Heart right ventricle (tissue), 16 donors: ENCODE results near the gene SIDT2. TPM values are rescaled to one million over a fixed set of nuclear protein-coding genes. Genes with fewer than 3 reads are reported as not detected.

Source experiments
- ATAC-seq, 8 donors: fragments of 200-7000 bp; cut with Tn5 transposase; one replicate each; pipeline ENCODE4 v1.9.1; 2020; ENCODE audit warnings: mild to moderate bottlenecking in 8 of 8, moderate library complexity in 8 of 8, moderate number of reproducible peaks in 1 of 8
- DNase-seq, 2 donors: peaks; one replicate each; pipeline ENCODE4 v3.0.0-alpha.2; 2020
- H3K27ac ChIP-seq, 10 donors: fragments of 200-600 bp; sonication (generic) in 2 of 10; one replicate each; pipeline versions ENCODE4 v1.5.0 to v1.8.0; 2020 to 2022; ENCODE audit warnings: mild to moderate bottlenecking in 3 of 10
- H3K27me3 ChIP-seq, 7 donors: fragments of 200-600 bp; one replicate each; pipeline ENCODE4 v1.8.0; 2021 to 2022; ENCODE audit warnings: mild to moderate bottlenecking in 2 of 7
- H3K36me3 ChIP-seq, 9 donors: fragments of 200-600 bp; sonication (generic) in 1 of 9; one replicate each; pipeline versions ENCODE4 v1.5.0 to v1.8.0; 2020 to 2022; ENCODE audit warnings: mild to moderate bottlenecking in 2 of 9
- H3K4me1 ChIP-seq, 9 donors: fragments of 200-600 bp; sonication (generic) in 1 of 9; one replicate each; pipeline versions ENCODE4 v1.5.0 to v1.8.0; 2020 to 2022; ENCODE audit warnings: mild to moderate bottlenecking in 4 of 9
- H3K4me3 ChIP-seq, 10 donors: fragments of 200-600 bp; sonication (generic) in 2 of 10; one replicate each; pipeline versions ENCODE4 v1.5.0 to v1.8.0; 2020 to 2022; ENCODE audit warnings: mild to moderate bottlenecking in 7 of 10, moderate library complexity in 2 of 10
- H3K9me3 ChIP-seq, 11 donors: fragments of 200-600 bp in 10 of 11; sonication (generic) in 2 of 11; one replicate each; pipeline versions ENCODE4 v1.5.0 to v1.8.0; 2013 to 2022; ENCODE audit warnings: mild to moderate bottlenecking in 2 of 11, control low read depth in 1 of 11, moderate library complexity in 1 of 11
- WGBS, 2 donors: extraction: QIAGEN DNeasy Blood & Tissue Kit; methylation state at CpG; one replicate each; pipeline ENCODE4 v1.1.7; 2013; ENCODE audit warnings: inconsistent platforms in 1 of 2; 5-methylcytosine and 5-hydroxymethylcytosine counted together
- intact Hi-C, 10 donors: fragments of 100-400 bp; cut with DNase I; formaldehyde crosslinking; loops; one replicate each; pipeline versions ENCODE4 v1.11.1 to v1.14.2; 2022
- polyA plus RNA-seq, 2 donors: library from polyadenylated mRNA; stranded (reverse); fragments of 200-250 nt; gene quantifications; one replicate each; pipeline ENCODE4 v1.2.3, GENCODE V29; 2013
- total RNA-seq, 10 donors: library from RNA; stranded (reverse); fragmentation: NEBNext Ultra II Directional in 3 of 10; extraction: Animal tissue kit (Norgen Biotek cat#: 25700) in 3 of 10; gene quantifications; one replicate each; pipeline versions ENCODE4 v1.2.1 to v1.2.4, GENCODE V29; 2021 to 2023
- TF ChIP-seq, protein P1 (sequence below), 9 donors: fragments of 200-600 bp; sonication (generic) in 2 of 9; IDR thresholded peaks; one replicate each; pipeline versions ENCODE4 v1.5.0 to v1.8.0; 2021 to 2022; ENCODE audit warnings: antibody characterized with exemption in 9 of 9, mild to moderate bottlenecking in 5 of 9, moderate library complexity in 1 of 9
- donor health status: Arrhythmogenic right ventricular cardiomyopathy.
- donor health status: ischemic (EF 13 %, LVEDD 7.1; RV severe dilation, severe dysfunction).
- donor health status: healthy with polysubstance abuse.
- donor health status: DM: no; HTN: yes; CAD: no.
- donor health status: DM: no; HTN: no; CAD: no.
- donor health status: ischemic (EF 25% LVEDD 6.9; RV normal size, moderate dysfunction).
- donor health status: ischemic (EF 25% LVEDD 5.7; RV mildly dilated, moderate dysfunction).
- donor health status: healthy.
- donor health status: DM: yes; HTN: yes; CAD: no.
- donor health status: Ischemic cardiomyopathy.
- donor health status: ischemic (EF 35%, LVEDD 5.7; RV mildly dilated, moderate dysfunction).
- donor health status: nonischemic (EF 11% LVEDD 7.7; RV severe dilation, severe dysfunction).
- donor health status: DM: yes; HTN: yes; CAD: no.
- donor health status: PGD.
- donor health status: ischemic (EF 29% LVEDD 5.4; RV normal size, mild dysfunction).
- donor health status: nonischemic (EF 23%, LVEDD 6.1; RV moderate dilation, normal function).

The SIDT2 gene
- total and polyA plus RNA-seq, 12 donors = 13.0 to 33.6 (median 22.0) TPM

DNA sequence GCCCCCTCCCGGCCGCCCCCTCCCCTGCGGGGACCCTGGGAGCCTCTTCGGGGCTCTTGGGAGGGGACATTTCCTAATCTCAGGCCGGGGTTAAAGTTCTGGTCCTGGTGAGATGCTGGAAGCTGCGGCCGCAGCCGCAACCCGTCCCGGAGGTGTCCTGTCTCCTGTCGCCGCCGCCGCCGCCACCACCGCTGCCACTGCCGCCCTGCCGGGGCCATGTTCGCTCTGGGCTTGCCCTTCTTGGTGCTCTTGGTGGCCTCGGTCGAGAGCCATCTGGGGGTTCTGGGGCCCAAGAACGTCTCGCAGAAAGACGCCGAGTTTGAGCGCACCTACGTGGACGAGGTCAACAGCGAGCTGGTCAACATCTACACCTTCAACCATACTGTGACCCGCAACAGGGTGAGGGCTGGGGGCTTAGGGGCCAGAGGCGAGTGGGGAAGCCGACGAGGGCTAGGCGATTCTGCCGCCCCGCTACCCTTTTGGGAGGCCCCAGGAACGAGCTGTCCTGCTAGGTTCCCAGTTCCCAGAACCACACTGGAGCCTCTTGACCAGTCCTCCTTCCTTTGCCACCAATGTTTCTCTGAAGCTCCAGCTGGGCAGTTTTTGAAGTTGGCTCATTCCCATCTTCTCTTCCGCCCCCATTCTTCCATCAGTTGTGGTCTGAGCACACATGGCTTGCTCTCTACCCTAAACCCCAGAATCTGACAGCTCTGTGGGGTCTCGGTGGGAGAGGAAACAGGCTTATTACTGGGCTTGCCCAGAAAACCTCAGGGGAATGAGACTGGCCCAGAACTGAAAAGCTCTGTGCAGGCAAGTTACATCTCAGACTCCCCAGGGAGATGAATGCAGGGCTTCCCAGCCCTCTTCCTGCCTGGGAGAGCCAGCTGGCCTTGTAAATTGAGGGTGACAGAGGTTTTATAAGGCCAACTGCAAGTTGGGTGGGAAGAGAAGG lies 781 bp downstream of the SIDT2 start:
- Histone ChIP-seq H3K36me3 (peaks cover 0 to 30% (median 23%) of the 10 kb centered on the region in 9 donors), H3K4me3 (peak overlapping the region; percentile 80 to 100 (median 89)), H3K4me1 (peaks cover 14 to 38% (median 31%) of the 10 kb centered on the region in 9 donors), H3K27me3 (no peaks in the 10 kb centered on the region), H3K9me3 (no peaks in the 10 kb centered on the region), H3K27ac (peak overlapping the region; percentile 81 to 98 (median 96))
- DNase-seq (peak; percentile 53 to 63), ATAC-seq (peak; percentile 30 to 73 (median 53))
- intact Hi-C loops = loop anchor here in 4 of 10 donors (2.0 to 5.0 kb wide), 5 partner anchors 31 to 43 kb away; partner anchors contain the start of gene PAFAH1B2 (in 1 of the 4)
- WGBS, 2 donors = 1% methylated on average over 34 to 39 of the region's 39 CpGs
- TF ChIP-seq, protein P1, sequence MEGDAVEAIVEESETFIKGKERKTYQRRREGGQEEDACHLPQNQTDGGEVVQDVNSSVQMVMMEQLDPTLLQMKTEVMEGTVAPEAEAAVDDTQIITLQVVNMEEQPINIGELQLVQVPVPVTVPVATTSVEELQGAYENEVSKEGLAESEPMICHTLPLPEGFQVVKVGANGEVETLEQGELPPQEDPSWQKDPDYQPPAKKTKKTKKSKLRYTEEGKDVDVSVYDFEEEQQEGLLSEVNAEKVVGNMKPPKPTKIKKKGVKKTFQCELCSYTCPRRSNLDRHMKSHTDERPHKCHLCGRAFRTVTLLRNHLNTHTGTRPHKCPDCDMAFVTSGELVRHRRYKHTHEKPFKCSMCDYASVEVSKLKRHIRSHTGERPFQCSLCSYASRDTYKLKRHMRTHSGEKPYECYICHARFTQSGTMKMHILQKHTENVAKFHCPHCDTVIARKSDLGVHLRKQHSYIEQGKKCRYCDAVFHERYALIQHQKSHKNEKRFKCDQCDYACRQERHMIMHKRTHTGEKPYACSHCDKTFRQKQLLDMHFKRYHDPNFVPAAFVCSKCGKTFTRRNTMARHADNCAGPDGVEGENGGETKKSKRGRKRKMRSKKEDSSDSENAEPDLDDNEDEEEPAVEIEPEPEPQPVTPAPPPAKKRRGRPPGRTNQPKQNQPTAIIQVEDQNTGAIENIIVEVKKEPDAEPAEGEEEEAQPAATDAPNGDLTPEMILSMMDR (IDR thresholded peaks at IDR 0.05) = no peak

DNA sequence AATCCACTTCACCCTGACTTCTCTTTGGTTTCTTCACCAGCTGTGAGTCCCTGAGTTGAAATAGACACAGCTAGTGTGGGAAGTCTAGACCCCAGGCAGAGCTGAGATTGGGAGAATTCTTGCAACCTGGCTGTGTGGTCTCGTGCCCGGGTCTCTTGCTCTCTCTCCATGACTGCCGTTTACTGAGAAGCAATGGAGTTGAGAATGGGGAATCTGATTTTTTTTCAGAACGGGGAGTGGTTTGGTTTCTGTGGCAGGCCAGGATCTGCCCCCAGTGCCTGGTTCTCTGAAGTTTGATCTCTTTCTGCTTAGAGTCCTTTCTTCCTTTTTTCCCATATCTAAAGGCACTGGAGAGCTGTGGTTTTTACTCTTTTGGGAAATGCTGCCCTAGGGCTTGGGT lies 1.5 kb downstream of the SIDT2 start:
- Histone ChIP-seq H3K9me3 (no peaks in the 10 kb centered on the region), H3K4me1 (peaks cover 14 to 38% (median 31%) of the 10 kb centered on the region in 9 donors), H3K36me3 (peaks cover 0 to 35% (median 23%) of the 10 kb centered on the region in 9 donors), H3K27ac (peak overlapping the region in 9 of 10 donors; percentile 93 to 98 (median 96)), H3K27me3 (no peaks in the 10 kb centered on the region), H3K4me3 (peak overlapping the region in 9 of 10 donors; percentile 80 to 100 (median 91))
- intact Hi-C loops = loop anchor here in 7 of 10 donors (2.0 to 5.0 kb wide), 4 partner anchors 33 to 47 kb away; no protein-coding TSS in a partner anchor
- DNase-seq = no peak
- TF ChIP-seq, protein P1 (IDR thresholded peaks at IDR 0.05) = no peak
- WGBS, 2 donors = 45 to 48% methylated on average over 4 of the region's 4 CpGs
- ATAC-seq = no peak

DNA sequence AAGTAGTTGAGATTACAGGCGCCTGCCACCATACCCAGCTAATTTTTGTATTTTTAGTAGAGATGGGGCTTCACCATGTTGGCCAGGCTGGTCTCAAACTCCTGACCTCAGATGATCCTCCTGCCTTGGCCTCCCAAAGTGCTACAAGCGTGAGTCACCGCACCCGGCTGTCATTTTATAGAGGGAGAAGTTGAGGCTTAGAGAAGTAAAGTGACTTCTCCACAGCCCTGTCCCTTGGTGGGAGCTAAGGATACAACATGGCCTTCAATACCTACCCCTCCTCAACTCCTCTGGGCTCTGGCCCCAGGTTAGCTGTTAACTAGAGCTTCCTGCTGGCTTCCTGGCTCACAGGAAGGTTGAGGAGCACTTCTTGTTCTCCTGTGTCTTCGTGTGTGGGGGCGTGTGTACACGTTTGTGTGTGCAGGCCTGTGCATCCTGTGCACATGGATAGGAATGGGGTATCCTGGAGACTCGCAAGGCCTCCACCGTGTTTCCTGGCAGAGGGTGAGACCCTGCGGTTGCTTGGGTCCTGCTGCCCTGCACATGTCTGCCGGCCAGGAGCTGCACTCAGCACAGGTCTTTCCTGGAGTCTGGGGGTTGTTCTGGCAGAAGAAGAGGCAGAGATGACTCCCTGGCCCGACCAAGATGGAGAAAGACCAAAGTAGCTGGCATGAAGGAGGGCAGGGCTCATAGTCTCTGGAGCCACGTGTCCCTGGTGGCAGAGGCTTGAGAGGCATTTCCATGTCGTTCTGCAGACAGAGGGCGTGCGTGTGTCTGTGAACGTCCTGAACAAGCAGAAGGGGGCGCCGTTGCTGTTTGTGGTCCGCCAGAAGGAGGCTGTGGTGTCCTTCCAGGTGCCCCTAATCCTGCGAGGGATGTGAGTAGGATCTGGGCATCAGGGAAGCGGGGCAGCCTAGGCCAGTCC lies 2.4 kb downstream of the SIDT2 start:
- TF ChIP-seq, protein P1 (IDR thresholded peaks at IDR 0.05) = peak in 8 of 9 donors; percentile 47 to 86 (median 66)
- Histone ChIP-seq H3K9me3 (no peaks in the 10 kb centered on the region), H3K27me3 (no peaks in the 10 kb centered on the region), H3K36me3 (peaks cover 0 to 44% (median 25%) of the 10 kb centered on the region in 9 donors), H3K27ac (peak overlapping the region in 6 of 10 donors; percentile 96 to 98 (median 97)), H3K4me1 (peaks cover 14 to 38% (median 31%) of the 10 kb centered on the region in 9 donors), H3K4me3 (peak overlapping the region in 4 of 10 donors; percentile 82 to 100 (median 89))
- ATAC-seq = peak in 5 of 8 donors; percentile 7 to 19 (median 14)
- intact Hi-C loops = loop anchor here in 7 of 10 donors (2.0 to 5.0 kb wide), 4 partner anchors 34 to 46 kb away; no protein-coding TSS in a partner anchor
- 49 to 51% methylated on average over 22 of the region's 22 CpGs for WGBS, 2 donors
- DNase-seq = peak; percentile 59 to 73
